ENCODE data around the gene PTGES3. TPM values are rescaled to one million over a fixed set of nuclear protein-coding genes. Genes with fewer than 3 reads are reported as not detected.
"Not testable (repeated sequence)": the region's sequence is repeated elsewhere in the genome, so short reads cannot be mapped to it uniquely, and the experiment has no call there.

The PTGES3 gene
- total RNA-seq, 4 donors from 2014 or later = 50.6 to 95.7 (median 67.3) TPM

DNA sequence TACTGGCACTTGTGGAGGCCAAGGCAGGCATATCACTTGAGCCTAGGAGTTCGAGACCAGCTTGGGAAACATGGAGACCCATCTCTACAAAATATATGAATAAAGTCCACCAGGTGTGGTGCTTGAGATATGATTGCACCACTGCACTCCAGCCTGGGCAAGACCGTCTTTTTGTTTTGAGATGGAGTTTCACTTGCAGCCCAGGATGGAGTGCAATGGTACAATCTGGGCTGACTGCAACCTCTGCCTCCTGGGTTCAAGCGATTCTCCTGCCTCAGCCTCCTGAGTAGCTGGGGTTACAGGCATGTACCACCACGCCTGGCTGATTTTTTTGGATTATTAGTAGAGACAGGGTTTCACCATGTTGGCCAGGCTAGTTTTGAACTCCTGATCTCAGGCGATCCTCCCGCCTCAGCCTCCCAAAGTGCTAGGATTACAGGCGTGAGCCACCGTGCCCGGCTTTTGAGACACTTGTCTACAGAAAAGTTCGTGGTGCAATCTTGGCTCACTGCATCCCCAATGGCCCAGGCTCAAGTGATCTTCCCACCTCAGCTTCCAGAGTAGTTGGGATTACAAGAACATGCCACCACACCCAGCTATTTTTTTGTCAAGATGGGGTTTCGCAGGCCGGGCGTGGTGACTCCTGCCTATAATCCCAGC lies 26.0 kb downstream of the PTGES3 start:
- TF ChIP-seq POLR2A (IDR thresholded peaks at IDR 0.05) = no peak
- TF ChIP-seq, protein P1, sequence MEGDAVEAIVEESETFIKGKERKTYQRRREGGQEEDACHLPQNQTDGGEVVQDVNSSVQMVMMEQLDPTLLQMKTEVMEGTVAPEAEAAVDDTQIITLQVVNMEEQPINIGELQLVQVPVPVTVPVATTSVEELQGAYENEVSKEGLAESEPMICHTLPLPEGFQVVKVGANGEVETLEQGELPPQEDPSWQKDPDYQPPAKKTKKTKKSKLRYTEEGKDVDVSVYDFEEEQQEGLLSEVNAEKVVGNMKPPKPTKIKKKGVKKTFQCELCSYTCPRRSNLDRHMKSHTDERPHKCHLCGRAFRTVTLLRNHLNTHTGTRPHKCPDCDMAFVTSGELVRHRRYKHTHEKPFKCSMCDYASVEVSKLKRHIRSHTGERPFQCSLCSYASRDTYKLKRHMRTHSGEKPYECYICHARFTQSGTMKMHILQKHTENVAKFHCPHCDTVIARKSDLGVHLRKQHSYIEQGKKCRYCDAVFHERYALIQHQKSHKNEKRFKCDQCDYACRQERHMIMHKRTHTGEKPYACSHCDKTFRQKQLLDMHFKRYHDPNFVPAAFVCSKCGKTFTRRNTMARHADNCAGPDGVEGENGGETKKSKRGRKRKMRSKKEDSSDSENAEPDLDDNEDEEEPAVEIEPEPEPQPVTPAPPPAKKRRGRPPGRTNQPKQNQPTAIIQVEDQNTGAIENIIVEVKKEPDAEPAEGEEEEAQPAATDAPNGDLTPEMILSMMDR (IDR thresholded peaks at IDR 0.05) = no peak
- no peak for DNase-seq
- no peaks in the 10 kb centered on the region for H3K27me3 ChIP-seq

DNA sequence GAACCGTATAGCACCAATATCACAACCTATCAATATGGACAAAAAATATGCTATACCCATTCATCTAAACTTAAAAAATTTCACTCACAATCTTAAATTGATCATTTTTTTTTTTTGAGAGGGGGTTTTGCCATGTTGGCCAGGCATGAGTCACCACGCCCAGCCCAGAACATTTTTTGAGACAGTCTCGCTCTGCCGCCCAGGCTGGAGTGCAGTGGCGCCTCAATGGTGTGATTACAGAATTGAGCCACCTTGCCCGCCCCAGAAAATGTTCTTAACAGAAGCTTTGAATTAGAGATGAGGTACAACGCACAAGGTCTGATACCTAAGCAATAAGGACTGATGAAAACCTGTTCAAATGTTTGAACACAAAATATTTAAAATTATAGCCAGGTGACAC lies 26.5 kb downstream of the PTGES3 start:
- no peaks in the 10 kb centered on the region for H3K4me1 ChIP-seq
- peaks cover 0 to 35% (median 0%) of the 10 kb centered on the region in 3 donors for H3K36me3 ChIP-seq
- no peak overlapping the region for H3K27ac ChIP-seq
- no peak for DNase-seq
- no peak overlapping the region for H3K4me3 ChIP-seq
- no peaks in the 10 kb centered on the region for H3K27me3 ChIP-seq
- TF ChIP-seq POLR2A (IDR thresholded peaks at IDR 0.05) = no peak
- TF ChIP-seq, protein P1 (IDR thresholded peaks at IDR 0.05) = no peak
- no peaks in the 10 kb centered on the region for H3K9me3 ChIP-seq

More for the DNA sequence above, 26.0 kb downstream of the PTGES3 start:
- H3K9me3 ChIP-seq = no peaks in the 10 kb centered on the region
- H3K4me1 ChIP-seq = no peaks in the 10 kb centered on the region
- no peak overlapping the region for H3K27ac ChIP-seq
- H3K4me3 ChIP-seq = no peak overlapping the region
- peaks cover 0 to 40% (median 0%) of the 10 kb centered on the region in 3 donors for H3K36me3 ChIP-seq

DNA sequence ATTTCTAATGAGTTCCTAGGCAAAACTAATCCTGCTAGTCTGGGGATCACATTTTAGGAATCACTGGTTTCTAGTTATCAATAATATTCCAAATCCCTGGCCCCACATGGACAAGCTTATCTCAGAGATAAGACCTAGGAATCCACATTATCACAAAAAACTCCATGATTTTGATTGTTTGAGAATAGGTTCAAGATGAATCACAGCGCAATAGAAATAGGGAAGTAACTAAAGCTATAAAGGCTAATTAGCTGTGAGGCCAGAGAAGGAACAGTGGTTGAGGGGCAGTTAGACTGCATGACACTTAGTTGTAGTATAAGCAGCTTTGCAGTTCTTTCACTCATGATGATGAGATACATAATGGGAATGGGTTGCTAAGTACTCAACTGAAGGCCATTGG lies 29.2 kb downstream of the PTGES3 start:
- peaks cover 0 to 9% (median 0%) of the 10 kb centered on the region in 3 donors for H3K36me3 ChIP-seq
- no peaks in the 10 kb centered on the region for H3K27me3 ChIP-seq
- H3K9me3 ChIP-seq = no peaks in the 10 kb centered on the region
- no peak for DNase-seq
- H3K27ac ChIP-seq = no peak overlapping the region
- no peaks in the 10 kb centered on the region for H3K4me1 ChIP-seq
- no peak for TF ChIP-seq POLR2A (IDR thresholded peaks at IDR 0.05)
- TF ChIP-seq, protein P1 (IDR thresholded peaks at IDR 0.05) = no peak
- no peak overlapping the region for H3K4me3 ChIP-seq

DNA sequence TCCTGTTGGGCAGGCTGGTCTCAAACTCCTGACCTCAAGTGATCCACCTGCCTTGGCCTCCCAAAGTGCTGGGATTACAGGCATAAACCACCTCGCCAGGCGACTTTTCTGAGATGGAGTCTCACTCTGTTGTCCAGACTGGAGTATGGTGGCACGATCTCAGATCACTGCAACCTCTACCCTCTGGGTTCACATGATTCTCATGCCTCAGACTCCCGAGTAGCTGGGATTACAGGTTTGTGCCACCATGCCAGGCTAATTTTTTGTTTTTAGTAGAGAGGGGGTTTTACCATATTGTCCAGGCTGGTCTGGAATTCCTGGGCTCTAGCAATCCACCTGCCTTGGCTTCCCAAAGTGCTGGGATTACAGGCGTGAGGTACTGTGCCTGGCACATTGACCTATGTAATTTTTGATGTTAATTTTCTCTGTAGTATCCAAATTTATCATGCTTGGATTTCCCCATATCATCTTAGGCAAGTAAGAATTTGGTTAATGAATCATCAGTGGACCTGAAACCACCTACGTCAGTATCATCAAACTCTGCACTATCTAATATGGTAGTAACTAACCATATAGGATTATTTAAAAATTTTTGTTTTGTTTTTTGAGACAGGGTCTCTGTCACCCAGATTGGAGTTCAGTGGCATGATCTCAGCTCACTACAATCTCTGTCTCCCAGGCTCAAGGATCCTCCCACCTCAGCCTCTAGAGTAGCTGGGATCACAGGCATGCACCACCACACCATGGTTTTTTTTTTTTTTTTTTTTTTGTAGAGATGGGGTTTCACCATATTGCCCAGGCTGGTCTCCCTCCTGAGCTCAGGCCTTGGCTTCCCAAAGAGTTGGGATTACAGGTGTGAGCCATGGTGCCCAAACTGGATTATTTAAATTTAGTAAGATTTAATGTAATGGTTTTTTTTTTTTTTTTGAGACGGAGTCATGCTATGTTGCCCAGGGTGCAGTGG lies 30.4 kb downstream of the PTGES3 start:
- no peak for TF ChIP-seq POLR2A (IDR thresholded peaks at IDR 0.05)
- TF ChIP-seq, protein P1 (IDR thresholded peaks at IDR 0.05) = no peak
- no peak for DNase-seq
- H3K4me3 ChIP-seq = no peak overlapping the region
- no peak overlapping the region for H3K27ac ChIP-seq
- H3K27me3 ChIP-seq = no peaks in the 10 kb centered on the region
- H3K36me3 ChIP-seq = no peaks in the 10 kb centered on the region
- H3K9me3 ChIP-seq = no peaks in the 10 kb centered on the region
- no peaks in the 10 kb centered on the region for H3K4me1 ChIP-seq

DNA sequence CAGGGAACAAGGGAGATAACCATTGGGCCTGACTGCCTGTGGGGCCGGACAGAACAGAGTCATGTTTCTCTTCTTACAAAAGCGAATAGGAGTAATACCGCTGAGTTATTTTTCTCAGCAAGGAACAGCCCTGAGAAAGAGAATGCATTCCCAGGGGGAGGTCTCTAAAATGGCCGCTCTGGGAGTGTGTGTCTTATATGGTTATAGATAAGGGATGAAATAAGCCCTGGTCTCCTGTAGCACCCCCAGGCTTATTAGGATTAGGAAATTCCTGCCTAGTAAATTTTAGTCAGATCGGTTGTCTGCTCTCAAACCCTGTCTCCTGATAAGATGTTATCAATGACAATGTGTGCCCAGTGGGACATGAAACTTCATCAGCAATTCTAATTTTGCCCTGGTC lies 34.3 kb downstream of the PTGES3 start:
- not testable (repeated sequence) for H3K4me1 ChIP-seq, H3K36me3 ChIP-seq, H3K4me3 ChIP-seq, H3K9me3 ChIP-seq, DNase-seq, H3K27me3 ChIP-seq, H3K27ac ChIP-seq

DNA sequence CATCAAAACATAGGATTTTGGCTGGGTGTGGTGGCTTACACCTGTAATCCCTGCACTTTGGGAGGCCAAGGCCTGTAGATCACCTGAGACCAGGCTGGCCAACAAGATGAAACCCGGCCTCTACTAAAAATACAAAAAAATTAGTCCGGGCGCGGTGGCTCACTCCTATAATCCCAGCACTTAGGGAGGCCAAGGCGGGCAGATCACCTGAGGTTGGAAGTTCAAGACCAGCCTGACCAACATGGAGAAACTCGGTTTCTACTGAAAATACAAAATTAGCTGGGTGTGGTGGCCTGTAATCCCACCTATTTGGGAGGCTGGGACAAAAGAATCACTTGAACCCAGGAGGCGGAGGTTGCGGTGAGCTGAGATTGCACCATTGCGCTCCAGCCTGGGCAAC lies 40.1 kb downstream of the PTGES3 start:
- DNase-seq, H3K4me3 ChIP-seq, H3K27ac ChIP-seq, H3K27me3 ChIP-seq, H3K9me3 ChIP-seq: not testable (repeated sequence)
- H3K4me1 ChIP-seq = peaks cover 0 to 17% (median 7%) of the 10 kb centered on the region in 4 donors
- H3K36me3 ChIP-seq = peaks cover 0 to 14% (median 0%) of the 10 kb centered on the region in 3 donors
